GM03348 (cell line): ENCODE measurements around the gene FBXO21.
"Not testable (repeated sequence)": the region's sequence is repeated elsewhere in the genome, so short reads cannot be mapped to it uniquely, and the experiment has no call there.

ENCODE experiments used
- DNase-seq: peaks from one replicate; pipeline ENCODE4 v3.0.0; 2012; ENCODE audit warnings: low spot score

Gene FBXO21

DNA sequence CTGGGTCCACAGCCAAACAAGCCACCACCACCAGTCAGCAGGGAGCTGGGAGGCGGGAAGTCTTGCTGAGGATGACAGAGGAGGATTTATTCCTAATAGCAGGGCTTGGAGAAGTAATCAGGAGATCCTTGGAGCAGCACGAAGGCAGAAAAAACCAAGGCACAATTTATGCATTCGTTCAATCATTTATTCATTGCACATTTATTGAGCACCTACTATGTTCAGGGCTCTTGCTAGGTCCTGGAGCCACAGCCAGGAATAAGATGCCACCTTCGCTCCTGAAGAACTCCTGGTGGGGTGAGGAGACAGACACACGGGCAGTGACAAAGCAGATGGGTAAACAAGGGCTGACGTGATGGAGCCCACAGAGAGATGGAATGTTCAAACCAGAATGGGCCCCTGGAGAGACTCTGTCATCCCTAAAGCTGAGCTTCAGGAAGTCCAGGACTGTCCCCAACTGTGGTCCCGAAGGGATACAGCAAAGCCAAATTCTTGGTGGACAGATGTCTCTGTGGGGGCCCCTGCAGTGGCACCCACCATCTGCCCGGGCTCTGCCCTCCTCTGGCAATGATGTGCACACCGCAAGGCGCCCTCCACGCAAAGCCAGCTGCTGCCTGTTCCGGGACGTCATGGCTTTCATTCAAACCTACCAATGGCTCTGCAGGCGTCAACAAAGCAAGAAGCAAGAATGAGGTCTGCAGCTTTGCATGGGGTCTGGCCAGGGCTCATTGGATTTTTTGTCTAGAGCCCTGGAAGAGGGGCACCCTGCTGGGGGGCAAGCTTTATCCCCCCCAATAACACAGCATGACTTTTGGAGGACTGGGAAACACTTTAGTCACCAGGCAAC lies 88.1 kb downstream of the FBXO21 start:
- no peak for DNase-seq

DNA sequence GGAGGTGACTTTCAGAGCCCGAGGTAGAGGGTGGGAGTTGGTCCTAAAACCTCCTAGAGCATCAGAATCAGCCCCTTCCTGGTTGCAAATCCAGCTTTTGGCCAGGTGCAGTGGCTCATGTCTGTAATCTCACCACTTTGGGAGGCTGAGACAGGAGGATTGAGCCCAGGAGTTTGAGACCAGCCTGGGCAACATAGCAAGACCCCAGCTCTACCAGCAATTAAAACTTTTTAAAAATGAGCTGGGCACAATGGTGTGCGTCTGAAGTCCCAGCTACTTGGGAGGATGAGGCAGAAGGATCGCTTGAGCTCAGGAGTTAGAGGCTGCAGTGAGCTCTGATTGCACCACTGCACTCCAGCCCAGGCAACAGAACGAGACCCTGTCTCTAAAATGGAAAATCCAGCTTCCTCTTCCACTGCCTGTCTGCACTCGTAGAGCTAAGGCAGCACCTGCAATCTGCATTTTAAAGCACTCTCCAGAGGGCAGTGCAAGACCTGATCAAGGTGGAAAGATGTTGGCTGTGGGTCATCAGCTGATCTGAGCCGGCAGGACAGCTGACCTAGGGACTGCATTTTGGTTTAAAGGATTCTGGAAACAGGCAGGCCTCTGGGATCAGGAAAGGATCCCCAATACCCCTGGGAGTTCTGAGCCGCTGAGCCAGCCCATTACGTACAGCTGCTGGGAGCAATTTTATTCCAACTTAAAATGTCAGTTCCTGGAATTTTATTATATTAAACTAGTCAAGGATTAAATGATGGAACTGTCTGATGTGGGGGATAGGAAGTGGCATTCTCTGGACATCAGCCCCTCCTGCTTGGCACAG lies 89.2 kb downstream of the FBXO21 start:
- DNase-seq: no peak

GRCh38 chr12:117100251-117100650 lies 90.0 kb downstream of the FBXO21 start:
- DNase-seq: peak; percentile 64

DNA sequence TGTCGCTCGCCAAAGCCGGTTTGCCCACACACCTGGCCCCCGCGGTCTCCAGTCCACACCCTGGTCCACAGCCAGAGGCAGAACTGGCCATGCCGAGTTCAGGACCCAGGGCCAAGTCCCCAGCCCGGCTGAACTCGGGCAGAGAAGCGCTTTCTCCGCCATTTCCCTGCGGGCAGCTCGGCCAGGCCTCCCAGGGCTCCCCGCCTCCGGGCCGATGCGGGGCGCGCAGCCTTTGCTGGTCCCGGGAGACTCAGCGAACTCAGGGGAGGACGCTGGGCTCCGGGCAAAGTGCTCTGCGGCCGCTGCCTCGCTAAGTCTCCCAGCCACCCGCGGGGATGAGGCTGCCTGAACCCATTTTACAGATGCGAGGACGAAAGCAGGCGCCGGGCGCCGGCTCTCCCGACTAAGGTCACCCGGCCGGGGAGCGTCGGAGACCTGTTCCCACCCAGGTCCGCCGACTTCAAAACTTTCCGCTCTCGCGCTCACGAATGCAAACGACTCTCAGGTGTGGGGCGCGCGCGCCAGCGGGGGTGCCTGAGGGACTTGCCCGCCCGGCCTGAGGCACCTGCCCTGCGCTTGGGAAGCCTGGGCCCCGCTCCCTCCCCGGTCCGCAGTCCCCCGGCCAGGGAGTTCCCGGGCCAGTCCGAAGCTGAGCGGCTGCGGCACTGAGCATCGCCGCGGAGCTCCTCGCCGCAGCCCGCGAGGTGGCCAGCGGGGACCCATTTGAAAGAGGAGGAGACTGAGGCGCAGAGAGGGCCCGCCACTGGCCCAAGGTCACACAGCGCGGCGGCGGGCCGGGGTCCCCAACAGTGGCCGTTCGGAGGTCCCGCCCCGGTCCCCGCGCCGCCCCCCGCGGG lies 91.7 kb downstream of the FBXO21 start:
- peak; percentile 27 for DNase-seq

- DNase-seq: no peak
Measured at GRCh38 chr12:117098024-117098360, 92.3 kb downstream of the FBXO21 start.

- no peak for DNase-seq
Measured at GRCh38 chr12:117097159-117097558, 93.1 kb downstream of the FBXO21 start.

DNA sequence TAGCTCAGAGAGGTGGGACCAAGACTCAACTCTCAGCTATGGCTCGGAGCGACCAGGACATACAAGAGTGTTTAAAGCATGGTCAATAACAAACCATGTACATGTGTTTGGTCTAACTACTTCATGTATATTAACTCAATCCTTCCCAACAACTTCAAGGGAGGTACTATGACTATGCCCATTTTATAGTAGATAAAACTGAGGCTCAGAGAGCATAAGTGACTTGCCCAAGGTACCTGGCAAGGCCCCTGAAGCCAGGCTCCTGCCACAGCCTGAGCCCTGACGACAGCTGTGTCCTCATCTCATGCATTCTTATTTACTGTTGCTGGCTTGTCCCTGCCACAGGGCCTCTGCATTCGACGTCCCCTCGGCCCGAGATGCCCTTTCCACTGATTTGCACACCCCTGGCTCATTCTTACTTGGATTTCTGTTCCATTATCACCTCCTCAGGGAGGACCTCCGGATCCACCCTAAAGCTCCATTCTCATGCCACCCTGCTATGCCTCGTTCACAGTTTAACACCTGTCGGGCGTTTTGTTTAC lies 93.7 kb downstream of the FBXO21 start:
- DNase-seq: no peak

DNA sequence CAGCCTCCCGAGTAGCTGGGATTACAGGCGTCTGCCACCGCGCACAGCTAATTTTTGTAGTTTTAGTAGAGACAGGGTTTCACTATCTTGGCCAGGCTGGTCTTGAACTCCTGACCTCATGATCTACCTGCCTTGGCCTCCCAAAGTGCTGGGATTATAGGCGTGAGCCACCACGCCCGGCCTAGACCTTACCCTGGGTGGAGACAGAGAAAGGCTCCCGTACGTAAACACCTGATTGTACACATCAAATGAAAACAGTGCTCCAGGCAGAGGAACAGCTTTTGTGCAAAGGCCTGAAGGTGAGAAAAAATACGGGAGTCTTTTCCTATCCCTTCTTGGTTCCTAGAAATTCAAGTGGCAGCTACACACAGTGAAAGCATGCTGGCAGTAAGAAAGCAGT lies 95.1 kb downstream of the FBXO21 start:
- not testable (repeated sequence) for DNase-seq

DNA sequence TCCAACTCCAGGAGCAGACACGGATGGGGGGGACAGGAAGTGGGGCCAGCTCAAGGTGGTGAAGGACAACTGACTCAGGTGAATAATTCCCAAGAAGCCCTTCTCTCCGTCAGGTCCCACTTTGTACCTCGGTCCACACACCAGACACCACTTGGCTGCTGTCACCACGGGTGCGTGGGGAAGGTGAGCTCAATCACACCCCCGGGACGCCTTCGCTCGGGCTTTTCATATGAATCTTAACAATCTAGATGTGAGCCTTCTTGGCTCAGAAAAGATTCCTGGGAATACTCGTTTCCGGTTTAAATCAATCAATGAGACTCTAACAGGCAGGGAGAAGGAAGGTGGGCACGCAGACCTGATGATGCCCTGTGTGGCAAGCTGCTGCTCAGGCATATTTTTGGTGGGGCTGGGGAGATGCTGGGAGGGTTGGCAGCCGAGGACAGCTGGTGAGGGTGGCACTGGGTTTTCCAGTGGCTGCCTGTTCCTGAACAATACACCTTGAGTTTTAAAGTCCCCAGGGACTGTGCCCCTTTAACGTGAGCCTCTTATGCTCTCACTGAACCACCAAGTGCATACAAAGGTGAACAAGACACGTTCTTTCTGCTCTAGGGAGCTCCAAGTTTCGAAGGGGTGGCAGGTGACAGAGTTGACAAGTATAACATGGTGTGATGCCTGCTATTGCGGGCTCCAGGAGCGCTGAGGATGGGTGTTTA lies 96.2 kb downstream of the FBXO21 start:
- DNase-seq: no peak

GRCh38 chr12:117093431-117093830 lies 96.8 kb downstream of the FBXO21 start:
- DNase-seq: no peak

GRCh38 chr12:117092886-117093285 lies 97.4 kb downstream of the FBXO21 start:
- no peak for DNase-seq

- DNase-seq: no peak
Measured at GRCh38 chr12:117092511-117092780, 97.8 kb downstream of the FBXO21 start.
